Stimulated activated CD4-positive, alpha-beta T cell treated with anti-CD3 and anti-CD28 coated beads, TNF-alpha, amount 100 ng/mL, for 24 hours (primary cell): ENCODE measurements around the gene PARD3.
"Not testable (repeated sequence)": the region's sequence is repeated elsewhere in the genome, so short reads cannot be mapped to it uniquely, and the experiment has no call there.

Experiments
- DNase-seq, 3 experiments: peaks; one replicate each; pipeline ENCODE4 v3.0.0-alpha.2; 2020; ENCODE audit warnings: low read depth in 3 of 3

PARD3 gene

GRCh38 chr10:34744590-34744989, 70.5 kb downstream of the PARD3 start:
- no peak for DNase-seq

GRCh38 chr10:34743814-34744213, 71.3 kb downstream of the PARD3 start:
- no peak for DNase-seq

GRCh38 chr10:34742456-34742855, 72.6 kb downstream of the PARD3 start:
- no peak for DNase-seq

GRCh38 chr10:34741087-34741486, 74.0 kb downstream of the PARD3 start:
- DNase-seq, result not testable (repeated sequence)

GRCh38 chr10:34740321-34740720, 74.8 kb downstream of the PARD3 start:
- no peak for DNase-seq

GRCh38 chr10:34739915-34740314, 75.2 kb downstream of the PARD3 start:
- no peak for DNase-seq

- no peak for DNase-seq
Observed at GRCh38 chr10:34737772-34738169, 77.3 kb downstream of the PARD3 start.

- no peak for DNase-seq
Observed at GRCh38 chr10:34736976-34737771, 77.9 kb downstream of the PARD3 start.

GRCh38 chr10:34734918-34735317, 80.2 kb downstream of the PARD3 start:
- DNase-seq, result no peak

GRCh38 chr10:34732926-34733325, 82.2 kb downstream of the PARD3 start:
- no peak for DNase-seq

GRCh38 chr10:34731885-34732701, 83.0 kb downstream of the PARD3 start:
- DNase-seq, result no peak

- DNase-seq, result no peak
Observed at GRCh38 chr10:34731213-34731612, 83.9 kb downstream of the PARD3 start.

GRCh38 chr10:34730726-34731125, 84.4 kb downstream of the PARD3 start:
- no peak for DNase-seq

GRCh38 chr10:34729619-34730018, 85.5 kb downstream of the PARD3 start:
- no peak for DNase-seq

GRCh38 chr10:34728361-34728760, 86.7 kb downstream of the PARD3 start:
- DNase-seq, result no peak

GRCh38 chr10:34727595-34728033, 87.5 kb downstream of the PARD3 start:
- DNase-seq, result no peak

- DNase-seq, result no peak
Observed at GRCh38 chr10:34726862-34727261, 88.2 kb downstream of the PARD3 start.

- DNase-seq, result no peak
Observed at GRCh38 chr10:34723750-34724149, 91.3 kb downstream of the PARD3 start.

GRCh38 chr10:34722404-34722803, 92.7 kb downstream of the PARD3 start:
- no peak for DNase-seq

GRCh38 chr10:34721208-34721840, 93.8 kb downstream of the PARD3 start:
- DNase-seq, result no peak

- no peak for DNase-seq
Observed at GRCh38 chr10:34719746-34720145, 95.3 kb downstream of the PARD3 start.

GRCh38 chr10:34719328-34719727, 95.8 kb downstream of the PARD3 start:
- no peak for DNase-seq
